Stimulated activated CD8-positive, alpha-beta memory T cell treated with anti-CD3 and anti-CD28 coated beads, Interleukin-7, amount 100 ng/mL, for 4 hours (primary cell): ENCODE results near the gene TTC7B.

Source experiments
- DNase-seq, 2 donors: peaks; one replicate each; pipeline ENCODE4 v3.0.0-alpha.2; 2020; ENCODE audit warnings: low read depth in 2 of 2

The TTC7B gene

DNA sequence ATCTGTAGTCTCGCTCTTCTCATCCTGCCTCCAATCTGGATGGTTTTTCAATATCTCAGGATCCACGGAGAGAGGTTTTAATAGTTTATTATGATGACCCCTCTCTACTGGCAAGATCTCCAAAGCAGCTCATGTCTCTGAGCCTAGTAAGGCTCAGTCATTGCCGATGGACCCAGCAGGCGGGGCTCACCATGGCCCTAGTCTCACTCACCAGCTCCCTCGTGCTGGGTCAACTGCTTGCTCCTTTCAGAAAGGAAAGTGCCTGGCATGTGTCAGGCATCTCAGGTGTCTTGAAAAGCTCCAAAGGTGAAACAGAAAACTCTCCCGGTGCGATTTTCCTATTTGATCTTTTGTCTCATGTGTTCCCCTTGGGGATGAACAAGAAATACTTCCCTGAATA, 240.4 kb downstream of the TTC7B start:
- DNase-seq: no peak

GRCh38 chr14:90575336-90575735, 240.9 kb downstream of the TTC7B start:
- no peak for DNase-seq

- no peak for DNase-seq
Measured at GRCh38 chr14:90574188-90575131, 241.8 kb downstream of the TTC7B start.

- no peak for DNase-seq
Measured at GRCh38 chr14:90573385-90574105, 242.7 kb downstream of the TTC7B start.

DNA sequence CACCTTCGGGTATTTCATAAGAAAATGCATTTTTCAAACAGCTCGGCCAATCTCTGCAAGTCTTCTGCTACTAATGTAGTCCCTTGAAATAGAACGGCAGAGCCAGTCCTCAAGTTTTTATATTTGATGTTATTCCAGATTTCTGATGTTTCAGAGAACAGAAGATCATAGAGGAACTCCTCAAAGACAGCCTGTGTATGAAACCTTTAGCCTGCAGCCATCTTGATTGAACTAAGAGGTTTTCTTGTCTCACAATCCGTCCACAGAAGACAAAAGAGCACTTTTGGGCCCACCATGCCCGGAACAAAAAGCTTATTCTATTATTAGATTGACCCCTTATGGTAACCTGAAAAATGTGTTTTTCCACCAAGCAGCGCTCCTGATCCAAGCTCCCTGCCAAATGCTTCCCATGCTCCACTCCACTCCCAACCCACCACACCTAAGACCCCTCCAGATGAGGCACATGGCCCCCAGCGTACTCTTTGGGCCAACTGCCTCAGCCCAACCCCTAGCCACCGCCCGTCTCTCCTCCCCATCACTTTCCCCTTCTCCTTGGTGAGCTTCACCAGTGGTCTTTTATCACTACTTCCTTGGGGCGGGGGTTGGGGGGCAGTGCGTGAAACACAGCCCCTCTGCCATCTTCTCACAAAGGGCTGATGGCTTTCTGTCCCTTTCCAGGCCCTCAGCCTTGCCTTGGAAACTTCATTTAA, 243.6 kb downstream of the TTC7B start:
- no peak for DNase-seq

- DNase-seq: no peak
Measured at GRCh38 chr14:90571149-90571947, 244.9 kb downstream of the TTC7B start.

DNA sequence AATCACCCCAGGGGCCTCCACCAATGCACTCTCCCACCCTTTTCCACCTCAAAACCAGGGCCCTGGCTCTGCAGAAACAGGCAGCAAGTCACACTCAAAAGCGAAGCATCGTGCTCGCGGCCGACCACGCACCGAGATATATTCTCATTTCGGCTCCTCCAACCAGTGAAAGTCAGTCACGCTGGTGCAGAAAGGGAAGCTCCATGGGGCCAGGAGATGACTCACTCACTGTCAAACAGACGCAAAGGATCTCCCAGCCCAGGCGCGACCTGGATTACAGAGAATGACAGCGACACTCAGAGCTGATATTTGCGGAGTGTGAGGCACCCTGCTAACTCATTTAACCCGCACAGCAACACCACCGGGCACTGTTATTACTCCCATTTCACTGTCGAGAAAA, 245.8 kb downstream of the TTC7B start:
- DNase-seq: no peak

DNA sequence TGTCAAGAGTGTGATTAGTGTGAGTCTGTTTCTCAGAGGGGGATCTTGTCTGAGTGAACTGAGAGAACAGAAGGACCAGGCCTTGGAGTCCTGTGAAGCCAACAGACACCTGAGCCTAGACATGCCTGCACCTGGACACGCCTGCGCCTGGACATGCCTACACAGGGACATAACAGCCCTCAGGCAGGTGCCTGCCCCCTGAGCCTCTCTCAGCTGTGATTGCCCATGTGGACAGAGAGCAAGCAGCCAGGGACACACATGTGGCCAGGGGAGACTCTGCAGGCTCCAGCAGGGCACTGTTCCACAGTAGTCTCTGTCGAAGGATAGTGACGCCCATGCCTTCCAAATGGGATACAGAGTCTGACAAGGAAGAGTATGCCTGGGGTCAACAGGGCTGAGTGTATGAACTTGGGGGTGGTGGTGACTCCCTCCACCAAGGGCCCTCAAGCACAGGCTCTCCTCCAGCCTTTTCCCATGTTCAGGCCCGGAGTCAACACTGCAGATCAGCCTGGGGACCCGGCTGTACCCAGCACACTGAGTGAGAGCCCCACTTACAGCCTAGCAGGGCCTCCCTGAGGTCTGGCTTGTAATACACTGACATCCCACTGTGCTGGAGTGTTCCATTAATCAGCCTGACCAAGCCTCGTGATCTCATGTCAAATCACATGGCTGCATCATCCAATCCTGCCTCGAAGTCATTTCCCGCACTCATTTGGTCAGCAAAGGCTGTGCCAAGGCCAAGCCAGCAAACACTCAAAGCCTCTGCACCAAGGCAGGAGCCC, 246.4 kb downstream of the TTC7B start:
- no peak for DNase-seq

- DNase-seq: no peak
Measured at GRCh38 chr14:90569201-90569600, 247.0 kb downstream of the TTC7B start.

DNA sequence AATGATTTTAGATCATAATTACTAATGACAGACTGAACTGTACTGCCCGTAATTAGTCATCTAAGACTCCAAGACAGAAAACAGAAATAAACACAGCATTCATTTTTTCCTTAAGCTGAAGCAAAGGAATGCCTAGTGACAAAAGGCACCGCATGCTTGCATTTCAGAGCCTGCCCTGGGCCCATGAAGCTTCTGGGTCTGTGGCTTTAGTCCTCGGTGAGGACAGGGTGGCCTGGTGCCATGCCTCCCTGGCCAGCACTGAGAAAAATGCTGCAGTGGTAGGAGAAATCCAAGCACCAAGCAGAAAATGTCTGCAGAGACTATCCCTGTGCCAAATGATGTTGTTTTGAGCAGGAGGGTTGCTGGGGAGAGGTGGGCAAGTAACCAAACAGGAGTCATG, 247.8 kb downstream of the TTC7B start:
- no peak for DNase-seq

DNA sequence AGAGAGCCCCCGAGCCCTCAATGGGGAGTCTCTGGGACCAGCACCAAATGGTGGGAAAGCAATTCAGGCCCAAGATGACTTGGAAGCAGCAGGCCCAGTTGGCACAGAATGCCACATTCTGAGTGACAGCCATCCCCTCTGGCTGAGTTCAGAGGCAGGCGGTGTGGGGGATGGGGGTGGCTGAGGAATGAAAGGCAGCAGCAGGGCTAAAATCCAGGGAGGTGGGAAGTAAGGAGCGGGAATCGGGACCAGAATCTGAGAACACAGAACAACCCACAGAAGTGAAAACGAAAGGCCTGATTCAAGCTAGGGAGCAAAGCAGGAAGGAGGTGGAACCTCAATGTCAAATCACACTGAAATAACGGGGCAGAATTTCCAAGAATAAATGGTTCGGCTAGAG, 248.2 kb downstream of the TTC7B start:
- no peak for DNase-seq

- DNase-seq: no peak
Measured at GRCh38 chr14:90567191-90567590, 249.0 kb downstream of the TTC7B start.

- DNase-seq: no peak
Measured at GRCh38 chr14:90566481-90566880, 249.7 kb downstream of the TTC7B start.

- no peak for DNase-seq
Measured at GRCh38 chr14:90564496-90564895, 251.7 kb downstream of the TTC7B start.

- no peak for DNase-seq
Measured at GRCh38 chr14:90562652-90563051, 253.6 kb downstream of the TTC7B start.

DNA sequence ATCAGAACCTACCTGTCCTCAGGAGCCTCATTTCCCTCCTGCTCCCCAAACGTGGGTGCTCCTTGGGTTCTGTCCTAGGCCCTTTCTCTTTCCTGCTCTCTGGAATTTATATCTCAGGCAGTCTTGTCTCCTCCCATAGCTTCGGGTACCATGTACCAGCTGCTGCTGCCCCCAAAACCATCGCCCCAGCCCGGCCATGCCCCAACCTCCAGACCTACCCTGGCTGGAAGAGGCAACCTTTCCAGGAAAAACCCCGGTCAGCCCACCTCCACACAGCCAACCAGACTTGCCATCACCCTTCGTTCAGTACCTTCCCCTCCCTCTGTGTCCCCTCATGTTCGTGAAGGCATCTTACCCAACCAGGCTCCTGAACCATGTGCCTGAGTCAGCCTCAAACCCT, 254.3 kb downstream of the TTC7B start:
- DNase-seq: no peak

DNA sequence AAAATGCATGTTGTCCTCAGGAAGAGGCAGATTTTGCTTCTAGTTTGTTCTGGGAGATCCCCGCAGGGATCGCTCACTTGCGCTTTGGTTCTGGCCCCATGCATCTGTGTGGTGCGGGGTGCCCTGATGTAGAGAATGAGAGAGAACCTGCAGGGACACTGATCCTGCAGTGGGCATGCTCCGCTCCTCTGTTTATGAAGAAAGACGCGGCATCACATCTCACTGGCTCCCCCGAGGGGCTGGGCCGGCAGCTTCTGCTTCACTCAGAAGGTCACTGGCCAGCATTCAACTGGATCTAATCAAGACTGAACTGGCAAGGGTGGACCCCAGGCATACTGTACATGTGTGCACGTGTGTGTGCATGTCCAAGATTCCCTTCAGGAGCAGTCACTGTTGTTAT, 255.2 kb downstream of the TTC7B start:
- DNase-seq: no peak

DNA sequence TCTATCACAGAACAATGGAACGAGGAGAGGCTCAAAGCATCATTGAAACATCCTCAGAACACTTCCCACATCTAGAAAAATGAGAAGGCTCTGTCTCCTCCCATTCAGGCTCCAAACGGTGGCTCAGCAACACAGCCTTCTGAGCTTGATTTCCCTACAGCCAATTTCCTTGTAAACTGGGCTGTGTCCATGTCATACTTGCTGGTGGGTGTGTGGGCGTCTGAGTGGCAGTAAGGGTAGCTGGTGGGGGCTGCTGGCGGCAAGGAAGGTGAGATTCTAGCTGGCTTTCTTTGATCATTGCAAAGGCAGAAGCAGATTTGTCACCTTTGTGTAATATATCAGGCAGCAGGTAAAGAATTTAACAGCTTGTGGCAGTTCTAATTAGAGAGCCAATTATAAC, 255.7 kb downstream of the TTC7B start:
- DNase-seq: no peak

DNA sequence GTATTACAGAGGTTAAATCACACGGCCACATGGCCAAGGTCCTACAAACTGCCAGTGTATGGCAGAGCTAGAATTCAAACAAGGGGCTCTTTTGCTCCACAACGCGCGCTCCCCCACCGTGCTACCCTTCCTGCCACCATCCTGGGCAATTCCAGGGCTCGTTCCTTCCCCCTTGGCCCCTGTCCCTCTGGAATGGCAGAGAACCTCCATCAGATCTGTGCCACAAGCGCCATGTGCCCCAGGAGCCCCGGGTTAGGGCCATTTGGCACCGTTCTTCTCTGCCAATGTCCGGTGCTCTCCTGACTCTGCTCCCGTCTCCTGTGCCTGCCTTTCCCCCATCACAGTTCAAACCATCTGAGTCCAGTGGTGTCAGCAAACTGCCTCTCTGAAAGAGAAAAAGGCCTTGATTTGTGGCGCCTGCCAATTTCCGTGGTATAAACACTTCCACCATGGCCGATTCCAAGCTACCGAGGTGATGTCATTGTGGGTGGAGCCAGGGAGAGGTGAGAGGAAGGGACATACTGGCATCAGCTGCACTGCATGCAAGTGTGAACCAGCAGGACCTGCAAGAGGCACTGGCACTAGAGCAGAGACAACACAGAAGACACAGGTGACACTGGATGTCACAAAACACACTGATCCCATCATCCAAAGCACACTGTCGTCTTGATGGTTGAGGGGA, 256.3 kb downstream of the TTC7B start:
- no peak for DNase-seq

GRCh38 chr14:90558983-90559590, 257.1 kb downstream of the TTC7B start:
- no peak for DNase-seq
